Bronchial epithelial cell (primary cell): ENCODE results near the gene MRPL28. TPM values are rescaled to one million over a fixed set of nuclear protein-coding genes. Genes with fewer than 3 reads are reported as not detected.
"Not testable (repeated sequence)": the region's sequence is repeated elsewhere in the genome, so short reads cannot be mapped to it uniquely, and the experiment has no call there.

Source experiments
- DNase-seq: peaks from one replicate; pipeline ENCODE4 v3.0.0-alpha.2; 2010; ENCODE audit warnings: low read depth
- FAIRE-seq: peaks from 2 replicates; lab custom pipeline; 2011; peaks lifted over from hg19 to GRCh38; lab: Jason Lieb, UNC
- H3K27me3 ChIP-seq: 2 replicates; pipeline ENCODE4 v1.5.1; 2011; ENCODE audit warnings: low read length; ENCODE audit not compliant: control insufficient read depth, insufficient read depth
- H3K36me3 ChIP-seq: 2 replicates; pipeline ENCODE4 v1.5.1; 2011; ENCODE audit warnings: low read length; ENCODE audit not compliant: control insufficient read depth, insufficient read depth
- H3K4me3 ChIP-seq: 2 replicates; pipeline ENCODE4 v1.5.1; 2011; ENCODE audit warnings: mild to moderate bottlenecking, low read depth, low read length, control low read depth
- total RNA-seq: library from RNA; depleted of rRNA; stranded (reverse); fragments of >200 nt; gene quantifications from 2 replicates; pipeline ENCODE4 v1.2.1, GENCODE V29; 2014
- TF ChIP-seq, protein P1 (sequence below): IDR thresholded peaks from 2 replicates; pipeline ENCODE4 v1.5.1; 2011; ENCODE audit warnings: mild to moderate bottlenecking, moderate library complexity, low read length, control low read depth, inconsistent platforms; ENCODE audit not compliant: insufficient read depth, severe bottlenecking

The MRPL28 gene
- total RNA-seq, 1 donor from 2014 or later: 113 TPM

DNA sequence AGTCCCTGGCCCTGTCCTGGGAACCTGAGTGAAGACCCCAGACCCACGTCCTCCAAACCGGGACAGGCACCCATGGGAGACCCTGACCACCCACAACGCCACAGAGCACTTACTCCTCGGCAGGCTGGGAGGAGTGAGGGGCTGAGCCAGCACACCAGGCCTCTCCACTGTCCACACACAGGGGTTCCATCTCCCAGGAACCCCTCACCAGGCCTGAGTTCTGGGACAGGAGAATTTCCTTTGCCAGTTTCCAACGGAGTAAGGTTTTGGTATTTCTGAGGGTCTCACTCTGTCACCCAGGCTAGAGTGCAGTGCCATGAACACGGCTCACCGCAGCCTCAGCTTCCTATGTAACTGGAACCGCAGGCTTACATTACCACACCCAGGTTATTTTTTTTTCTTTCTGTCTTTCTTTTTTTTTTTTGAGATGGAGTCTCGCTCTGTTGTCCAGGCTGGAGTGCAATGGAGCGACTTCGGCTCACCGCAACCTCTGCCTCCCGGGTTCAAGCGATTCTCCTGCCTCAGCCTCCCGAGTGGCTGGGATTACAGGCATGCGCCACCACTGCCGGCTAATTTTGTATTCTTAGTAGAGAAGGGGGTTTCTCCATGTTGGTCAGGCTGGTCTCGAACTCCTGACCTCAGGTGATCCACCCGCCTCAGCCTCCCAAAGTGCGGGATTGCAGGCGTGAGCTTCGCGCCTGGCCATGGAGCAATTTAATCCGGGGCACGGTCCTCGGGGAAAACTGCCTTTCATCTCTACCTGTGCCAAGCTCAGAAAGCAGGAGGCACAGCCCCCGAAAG lies 9.8 kb upstream of the MRPL28 start:
- Histone ChIP-seq H3K27me3 (no peaks in the 10 kb centered on the region), H3K36me3 (peaks cover 3% of the 10 kb centered on the region), H3K4me3 (peak overlapping the region; percentile 74)
- no peak for DNase-seq
- TF ChIP-seq, protein P1, sequence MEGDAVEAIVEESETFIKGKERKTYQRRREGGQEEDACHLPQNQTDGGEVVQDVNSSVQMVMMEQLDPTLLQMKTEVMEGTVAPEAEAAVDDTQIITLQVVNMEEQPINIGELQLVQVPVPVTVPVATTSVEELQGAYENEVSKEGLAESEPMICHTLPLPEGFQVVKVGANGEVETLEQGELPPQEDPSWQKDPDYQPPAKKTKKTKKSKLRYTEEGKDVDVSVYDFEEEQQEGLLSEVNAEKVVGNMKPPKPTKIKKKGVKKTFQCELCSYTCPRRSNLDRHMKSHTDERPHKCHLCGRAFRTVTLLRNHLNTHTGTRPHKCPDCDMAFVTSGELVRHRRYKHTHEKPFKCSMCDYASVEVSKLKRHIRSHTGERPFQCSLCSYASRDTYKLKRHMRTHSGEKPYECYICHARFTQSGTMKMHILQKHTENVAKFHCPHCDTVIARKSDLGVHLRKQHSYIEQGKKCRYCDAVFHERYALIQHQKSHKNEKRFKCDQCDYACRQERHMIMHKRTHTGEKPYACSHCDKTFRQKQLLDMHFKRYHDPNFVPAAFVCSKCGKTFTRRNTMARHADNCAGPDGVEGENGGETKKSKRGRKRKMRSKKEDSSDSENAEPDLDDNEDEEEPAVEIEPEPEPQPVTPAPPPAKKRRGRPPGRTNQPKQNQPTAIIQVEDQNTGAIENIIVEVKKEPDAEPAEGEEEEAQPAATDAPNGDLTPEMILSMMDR: no peak
- no peak for FAIRE-seq

DNA sequence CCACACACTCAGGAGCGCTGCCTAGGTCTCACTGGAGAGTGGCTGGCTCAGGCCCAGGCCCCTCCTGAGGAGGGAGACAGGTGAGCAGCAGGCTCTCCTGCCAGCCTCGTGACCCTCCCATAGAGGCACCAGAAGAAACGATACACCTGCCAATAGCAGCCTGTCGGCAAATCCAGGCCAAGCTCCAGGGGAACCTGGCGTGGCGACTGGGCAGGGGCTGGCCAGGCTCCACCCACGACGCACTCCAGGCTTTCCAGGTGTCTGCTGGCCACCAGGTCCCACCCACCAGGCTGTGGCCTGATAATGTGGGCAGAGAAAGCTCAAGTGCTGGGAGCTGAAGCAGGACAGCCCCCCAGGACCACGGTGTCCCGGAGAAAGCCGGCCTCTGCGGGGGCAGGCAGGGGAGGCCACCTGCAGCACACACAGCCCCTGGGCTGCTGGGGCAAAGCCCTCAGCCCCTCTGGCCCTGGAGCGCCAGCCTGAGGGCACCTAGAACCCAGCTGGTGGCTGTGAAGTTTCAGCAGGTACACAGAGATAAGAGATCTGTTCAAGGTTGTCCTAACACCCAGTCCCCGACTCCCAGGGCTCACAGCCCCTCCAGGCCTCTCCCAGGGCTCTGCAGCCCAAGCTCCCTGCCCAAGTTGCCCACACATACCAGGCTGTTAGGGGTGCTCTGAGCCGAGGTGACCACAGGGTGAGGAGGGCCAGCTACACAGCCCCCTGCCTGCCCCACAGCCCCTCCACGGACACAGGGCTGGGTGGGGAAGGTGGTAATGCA lies 9.0 kb upstream of the MRPL28 start:
- no peak overlapping the region for H3K4me3 ChIP-seq
- H3K36me3 ChIP-seq: peaks cover 6% of the 10 kb centered on the region
- TF ChIP-seq, protein P1: no peak
- no peaks in the 10 kb centered on the region for H3K27me3 ChIP-seq
- DNase-seq: no peak
- no peak for FAIRE-seq

DNA sequence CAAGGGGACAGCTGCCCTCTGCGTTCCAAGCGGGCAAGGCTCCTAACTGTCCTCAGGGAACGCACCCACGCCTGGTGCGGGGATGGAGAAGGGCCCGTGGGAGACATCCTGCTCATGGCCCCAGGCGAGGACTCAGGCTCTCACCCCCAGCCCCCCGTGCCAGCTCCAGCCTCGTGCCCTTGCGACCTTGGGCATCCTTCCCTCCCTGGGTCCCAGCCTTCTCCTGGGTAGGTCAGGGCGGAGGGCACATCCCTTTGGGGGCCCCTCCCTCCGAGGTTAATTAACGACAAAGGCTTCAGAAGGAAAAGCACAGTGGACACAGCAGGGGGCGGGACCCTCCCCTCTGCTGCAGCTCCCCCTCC lies 8.5 kb upstream of the MRPL28 start:
- no peak for FAIRE-seq
- peaks cover 6% of the 10 kb centered on the region for H3K36me3 ChIP-seq
- DNase-seq: no peak

DNA sequence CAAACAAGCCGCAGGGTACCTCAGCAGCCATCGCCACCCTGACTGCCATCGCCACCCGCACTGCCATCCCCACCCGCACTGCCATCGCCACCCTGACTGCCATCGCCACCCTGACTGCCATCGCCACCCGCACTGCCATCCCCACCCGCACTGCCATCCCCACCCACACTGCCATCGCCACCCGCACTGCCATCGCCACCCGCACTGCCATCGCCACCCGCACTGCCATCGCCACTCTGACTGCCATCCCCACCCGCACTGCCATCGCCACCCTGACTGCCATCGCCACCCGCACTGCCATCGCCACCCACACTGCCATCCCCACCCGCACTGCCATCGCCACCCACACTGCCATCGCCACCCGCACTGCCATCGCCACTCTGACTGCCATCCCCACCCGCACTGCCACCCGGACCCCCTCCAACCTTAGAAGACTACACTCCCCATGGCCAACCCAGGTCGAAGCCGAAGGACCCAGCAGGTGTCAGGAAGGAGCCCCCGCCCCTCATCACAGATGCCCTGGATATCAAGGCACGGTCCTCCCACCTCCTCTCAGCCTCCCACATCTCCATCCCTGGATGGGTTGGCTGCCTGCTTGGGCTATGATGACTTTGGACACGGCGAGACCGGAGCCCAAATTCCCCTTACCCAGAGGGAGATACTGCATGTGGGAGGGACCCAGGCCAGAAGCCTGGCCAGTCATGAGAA lies 7.9 kb upstream of the MRPL28 start:
- not testable (repeated sequence) for H3K36me3 ChIP-seq, DNase-seq, FAIRE-seq, H3K27me3 ChIP-seq, H3K4me3 ChIP-seq

More for the DNA sequence above, 8.5 kb upstream of the MRPL28 start:
- TF ChIP-seq, protein P1: no peak
- no peaks in the 10 kb centered on the region for H3K27me3 ChIP-seq
- no peak overlapping the region for H3K4me3 ChIP-seq

DNA sequence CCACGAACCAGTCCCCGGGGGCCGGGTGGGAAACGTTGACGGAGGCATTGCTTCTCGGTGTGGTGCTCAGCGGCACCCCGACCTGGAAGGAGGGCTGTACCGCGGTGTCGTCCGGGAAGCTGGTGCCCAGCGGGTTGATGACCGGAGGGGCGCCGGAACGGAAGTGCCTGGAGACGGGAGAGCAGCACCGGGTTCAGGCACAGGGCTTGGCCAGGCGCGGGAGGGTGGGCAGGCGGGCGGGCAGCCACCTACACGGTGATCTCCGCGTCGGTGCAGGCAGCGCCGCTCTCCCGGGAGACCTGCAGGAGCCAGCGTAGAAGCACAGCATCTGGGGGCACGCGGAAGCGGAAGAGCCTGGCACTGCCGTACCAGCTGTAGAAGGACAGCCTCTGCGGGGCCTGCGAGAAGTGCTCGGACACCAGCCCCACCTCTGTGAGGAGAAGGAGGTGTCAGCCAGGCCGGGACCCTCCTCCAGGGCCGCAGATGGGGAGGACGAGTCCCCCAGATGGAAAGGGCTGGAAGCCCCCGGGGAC lies 7.1 kb upstream of the MRPL28 start:
- peaks cover 6% of the 10 kb centered on the region for H3K36me3 ChIP-seq
- H3K27me3 ChIP-seq: no peaks in the 10 kb centered on the region
- FAIRE-seq: no peak
- TF ChIP-seq, protein P1: no peak
- no peak overlapping the region for H3K4me3 ChIP-seq
- DNase-seq: no peak
